Endothelial cell of umbilical vein (primary cell): ENCODE data around the gene CATSPERD.

Experiments
- CTCF ChIP-seq, 2 donors: IDR thresholded peaks; 1 replicate in 1 of 2; 2 replicates in 1 of 2; pipeline ENCODE4 v1.5.1; 2011; ENCODE audit warnings: low read length in 2 of 2, mild to moderate bottlenecking in 2 of 2, moderate library complexity in 2 of 2, control low read depth in 1 of 2, inconsistent platforms in 1 of 2, low read depth in 1 of 2; ENCODE audit not compliant: insufficient read depth in 1 of 2; ENCODE audit errors: extremely low read depth in 1 of 2
- EZH2 ChIP-seq: IDR thresholded peaks from 2 replicates; pipeline ENCODE4 v1.6.1; 2012; ENCODE audit warnings: borderline replicate concordance, low read depth, mild to moderate bottlenecking, moderate library complexity, low read length, inconsistent platforms; ENCODE audit not compliant: severe bottlenecking
- FOS ChIP-seq: IDR thresholded peaks from 2 replicates; pipeline ENCODE4 v1.6.1; 2011; ENCODE audit warnings: mild to moderate bottlenecking, low read length, moderate library complexity, borderline replicate concordance; ENCODE audit not compliant: insufficient read depth
- JUN ChIP-seq: IDR thresholded peaks from 2 replicates; pipeline ENCODE4 v1.6.1; 2011; ENCODE audit warnings: borderline replicate concordance, low read depth; ENCODE audit not compliant: insufficient read length, insufficient read depth
- MYC ChIP-seq: IDR thresholded peaks from one replicate; pipeline ENCODE4 v1.6.1; 2011; ENCODE audit warnings: mild to moderate bottlenecking, low read depth, low read length
- POLR2A ChIP-seq: IDR thresholded peaks from 2 replicates; pipeline ENCODE4 v1.6.1; 2012; ENCODE audit warnings: low read depth, mild to moderate bottlenecking, control low read depth, low read length
- POLR2AphosphoS5 ChIP-seq: IDR thresholded peaks from 2 replicates; pipeline ENCODE4 v1.6.1; 2012; ENCODE audit warnings: low read depth, mild to moderate bottlenecking, control low read depth, low read length, moderate library complexity; ENCODE audit not compliant: insufficient read depth
- TF ChIP-seq, protein P1 (sequence below): IDR thresholded peaks from 2 replicates; pipeline ENCODE4 v1.6.1; 2011; ENCODE audit not compliant: insufficient read depth, insufficient read length

DNA sequence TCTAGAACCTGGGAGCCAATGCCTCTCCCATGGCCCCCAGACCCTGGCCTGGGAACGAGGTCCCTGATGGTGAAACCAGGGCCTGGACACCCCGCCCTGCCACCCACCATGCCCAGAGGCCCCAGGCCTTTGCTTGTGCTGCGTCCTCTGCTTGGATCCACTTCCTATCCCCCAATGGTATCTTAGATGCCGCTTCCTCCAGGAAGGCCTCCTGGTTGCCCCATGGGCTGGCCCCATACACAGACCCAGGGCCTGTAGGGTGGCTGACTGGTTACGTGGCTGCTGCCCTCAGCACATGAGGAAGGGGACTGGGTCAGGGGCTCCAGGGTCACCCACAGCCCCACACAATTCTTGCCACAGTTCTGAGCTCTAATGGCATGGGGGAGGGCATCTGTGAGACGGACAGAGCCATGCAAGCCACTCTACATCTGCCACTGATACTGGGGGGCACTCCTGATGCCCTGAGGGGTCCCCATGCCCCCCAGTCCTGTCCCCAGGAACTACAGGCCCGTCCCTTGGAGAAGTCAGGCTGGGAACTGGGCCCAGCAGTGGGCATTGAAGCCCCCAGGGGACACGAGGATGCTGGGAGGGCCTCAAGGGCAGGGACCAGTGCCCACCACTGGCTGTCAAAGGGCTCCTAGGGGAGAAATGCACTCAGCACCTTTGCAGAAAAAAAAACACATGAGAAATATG, 25.3 kb upstream of the CATSPERD start:
- no peak for TF ChIP-seq CTCF (IDR thresholded peaks at IDR 0.05; ENCODE audit: extremely low read depth in 1 of 2, insufficient read depth in 1 of 2, low read depth in 1 of 2, low read length in 2 of 2)
- TF ChIP-seq, protein P1, sequence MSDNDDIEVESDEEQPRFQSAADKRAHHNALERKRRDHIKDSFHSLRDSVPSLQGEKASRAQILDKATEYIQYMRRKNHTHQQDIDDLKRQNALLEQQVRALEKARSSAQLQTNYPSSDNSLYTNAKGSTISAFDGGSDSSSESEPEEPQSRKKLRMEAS = no peak
- TF ChIP-seq POLR2AphosphoS5 = no peak
- no peak for TF ChIP-seq JUN
- no peak for TF ChIP-seq POLR2A
- TF ChIP-seq EZH2 = no peak
- no peak for TF ChIP-seq FOS
- TF ChIP-seq MYC = no peak
